HG02763 (cell line): ENCODE measurements around the gene C3orf80.
A peak's percentile ranks its signal among the peaks of the same experiment; 100 is the strongest.
"Not testable (repeated sequence)": the region's sequence is repeated elsewhere in the genome, so short reads cannot be mapped to it uniquely, and the experiment has no call there.

ENCODE experiments used
- ATAC-seq: cut with Tn5 transposase; IDR thresholded peaks from one replicate; pipeline ENCODE4 v1.9.1; 2021; ENCODE audit warnings: mild to moderate bottlenecking, moderate library complexity; ENCODE audit not compliant: unreplicated experiment

Gene C3orf80

DNA sequence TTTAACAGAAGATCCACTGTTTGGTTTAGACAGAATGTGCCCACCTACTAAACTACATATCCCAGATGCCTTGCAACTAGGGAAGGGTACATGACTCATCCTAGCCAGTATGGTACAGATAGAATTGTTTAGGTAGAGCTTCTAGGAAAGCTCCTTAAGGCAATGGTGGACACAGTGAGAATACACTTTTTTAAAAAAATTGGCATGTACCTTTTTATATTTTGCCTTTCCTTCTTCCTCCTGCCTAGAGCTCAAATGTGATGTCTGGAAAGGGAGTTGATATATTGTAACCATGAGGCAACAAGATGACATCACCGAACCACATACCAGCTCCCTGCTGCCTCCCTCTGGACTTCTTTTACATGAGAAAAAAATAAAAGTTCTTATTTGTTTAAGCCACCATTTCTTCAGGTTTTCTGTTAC lies 14.4 kb upstream of the C3orf80 start:
- no peak for ATAC-seq

DNA sequence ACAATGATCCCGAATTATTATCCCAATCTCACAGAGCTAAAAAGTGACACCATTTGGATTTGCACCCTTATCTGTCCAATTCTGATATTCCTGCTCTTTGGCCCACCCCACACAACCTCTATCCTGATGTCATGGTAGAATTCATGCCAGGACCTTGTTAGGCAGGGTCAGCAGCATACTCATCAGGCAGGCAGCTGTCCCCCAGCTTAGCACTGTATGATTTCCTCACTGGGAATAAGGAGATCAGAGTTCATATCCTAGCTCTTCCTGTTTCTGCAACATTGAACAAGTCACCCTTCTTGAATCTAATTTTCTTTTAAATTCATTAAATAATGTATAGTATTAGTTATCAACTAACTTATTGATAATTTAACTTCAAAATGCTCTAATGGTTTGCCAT lies 12.0 kb upstream of the C3orf80 start:
- ATAC-seq, result no peak

DNA sequence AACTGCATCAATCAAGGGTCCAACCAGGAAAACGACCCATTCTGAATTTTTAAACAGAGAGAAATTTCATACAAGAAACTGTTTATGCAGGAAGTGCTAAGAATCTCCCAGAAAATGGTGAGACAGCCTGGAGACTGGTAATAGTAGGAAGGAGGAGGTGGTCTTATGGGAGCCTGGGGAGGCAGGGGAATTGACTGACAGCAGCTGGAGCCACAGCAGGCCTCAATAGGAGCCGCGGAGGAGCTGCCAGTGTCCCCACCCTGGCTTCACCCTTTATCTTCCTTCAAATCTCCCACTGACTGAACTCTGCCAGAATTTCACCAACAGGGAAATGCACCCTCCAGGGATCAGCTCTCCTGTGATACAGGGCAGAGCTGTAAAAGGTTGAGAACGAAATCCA lies 7.5 kb upstream of the C3orf80 start:
- no peak for ATAC-seq

DNA sequence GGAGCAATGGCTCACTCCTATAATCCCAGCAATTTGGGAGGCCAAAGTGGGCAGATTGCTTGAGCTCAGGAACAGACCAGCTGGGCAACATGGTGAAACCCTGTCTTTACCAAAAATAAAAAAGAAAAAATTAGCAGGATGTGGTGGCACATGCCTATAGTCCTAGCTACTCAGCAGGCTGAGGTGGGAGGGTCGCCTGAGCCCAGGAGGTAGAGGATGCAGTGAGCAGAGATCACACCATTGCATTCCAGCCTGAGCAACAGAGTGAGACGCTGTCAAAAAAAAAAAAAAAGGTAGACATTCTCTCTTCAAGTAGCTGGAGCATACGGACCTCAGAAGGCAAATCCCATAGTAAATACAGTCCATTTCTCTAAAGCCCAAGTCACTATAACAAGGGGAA lies 7.1 kb upstream of the C3orf80 start:
- no peak for ATAC-seq

DNA sequence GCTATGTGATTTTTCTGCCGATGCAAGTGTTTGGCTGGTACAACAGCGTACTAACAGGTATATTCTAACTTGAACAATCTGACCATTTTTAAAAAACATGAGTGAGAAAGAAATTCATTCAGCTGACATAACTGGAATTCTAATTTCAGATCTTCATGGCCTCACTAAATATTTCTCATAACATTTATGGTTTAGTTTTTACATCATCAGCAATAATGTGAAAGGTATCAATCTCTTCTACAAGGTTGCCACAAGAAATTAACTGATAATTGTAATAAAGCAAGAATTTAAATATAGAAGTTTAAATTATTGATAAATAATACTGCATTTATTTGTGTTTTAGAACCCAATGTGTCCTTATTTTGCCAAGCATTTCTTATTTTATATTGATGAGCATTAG lies 5.2 kb upstream of the C3orf80 start:
- ATAC-seq, result no peak

DNA sequence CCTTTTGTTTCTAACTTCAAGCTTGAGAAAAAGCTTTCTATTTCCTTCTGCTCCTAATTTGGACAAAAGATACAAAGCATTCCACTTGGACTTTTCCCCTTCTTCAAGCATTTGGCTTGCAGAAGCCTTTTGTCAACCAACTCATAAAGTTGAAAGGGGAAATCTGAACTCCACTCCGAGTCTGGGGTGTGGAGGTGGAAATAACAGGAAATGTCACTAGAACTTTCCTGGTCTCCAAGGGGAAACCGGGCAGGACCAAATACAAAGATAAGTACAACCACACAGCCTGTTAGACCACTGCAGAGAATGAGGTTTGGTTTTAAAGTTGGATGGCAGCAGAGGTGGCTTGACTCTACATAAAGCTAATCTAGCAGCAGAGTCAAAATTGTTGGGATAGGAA lies 4.2 kb upstream of the C3orf80 start:
- no peak for ATAC-seq

DNA sequence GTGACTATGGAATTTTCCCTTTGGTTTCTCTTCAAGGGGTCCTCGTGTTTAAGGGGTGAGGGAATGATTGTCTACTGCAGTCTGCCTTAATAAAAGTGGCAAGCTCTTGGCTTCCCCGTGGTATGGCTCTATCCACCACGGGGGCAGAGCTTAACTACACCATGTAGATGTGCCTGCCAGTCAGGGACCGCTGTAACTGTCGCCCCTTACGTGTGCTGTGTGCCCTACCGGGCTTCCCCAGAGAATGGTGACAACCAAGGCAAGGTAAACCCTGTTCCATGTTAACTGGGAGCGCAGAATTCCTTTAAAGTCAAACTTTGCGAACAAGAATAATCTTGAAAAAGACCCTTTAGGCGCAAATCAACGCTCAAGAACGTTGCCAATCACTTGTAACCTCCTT lies 966 bp upstream of the C3orf80 start:
- ATAC-seq, result no peak

DNA sequence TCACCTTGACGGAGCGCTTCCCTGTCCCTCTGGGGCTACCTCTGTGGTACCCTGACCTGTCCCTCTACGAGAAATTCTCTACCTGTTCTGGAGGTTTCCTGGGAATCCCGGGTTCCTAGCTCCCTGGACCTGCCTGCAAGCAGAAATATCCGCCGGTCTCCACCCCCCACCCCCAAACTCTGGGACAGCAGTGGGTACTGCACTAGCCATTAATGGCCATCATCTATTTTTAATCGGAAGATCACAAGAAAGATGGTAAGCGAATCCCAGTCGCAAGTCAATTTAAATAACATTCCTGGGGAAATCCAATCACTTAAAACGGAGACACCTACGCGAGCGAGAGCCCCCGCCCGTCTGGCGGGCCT lies 429 bp upstream of the C3orf80 start:
- ATAC-seq, result no peak

DNA sequence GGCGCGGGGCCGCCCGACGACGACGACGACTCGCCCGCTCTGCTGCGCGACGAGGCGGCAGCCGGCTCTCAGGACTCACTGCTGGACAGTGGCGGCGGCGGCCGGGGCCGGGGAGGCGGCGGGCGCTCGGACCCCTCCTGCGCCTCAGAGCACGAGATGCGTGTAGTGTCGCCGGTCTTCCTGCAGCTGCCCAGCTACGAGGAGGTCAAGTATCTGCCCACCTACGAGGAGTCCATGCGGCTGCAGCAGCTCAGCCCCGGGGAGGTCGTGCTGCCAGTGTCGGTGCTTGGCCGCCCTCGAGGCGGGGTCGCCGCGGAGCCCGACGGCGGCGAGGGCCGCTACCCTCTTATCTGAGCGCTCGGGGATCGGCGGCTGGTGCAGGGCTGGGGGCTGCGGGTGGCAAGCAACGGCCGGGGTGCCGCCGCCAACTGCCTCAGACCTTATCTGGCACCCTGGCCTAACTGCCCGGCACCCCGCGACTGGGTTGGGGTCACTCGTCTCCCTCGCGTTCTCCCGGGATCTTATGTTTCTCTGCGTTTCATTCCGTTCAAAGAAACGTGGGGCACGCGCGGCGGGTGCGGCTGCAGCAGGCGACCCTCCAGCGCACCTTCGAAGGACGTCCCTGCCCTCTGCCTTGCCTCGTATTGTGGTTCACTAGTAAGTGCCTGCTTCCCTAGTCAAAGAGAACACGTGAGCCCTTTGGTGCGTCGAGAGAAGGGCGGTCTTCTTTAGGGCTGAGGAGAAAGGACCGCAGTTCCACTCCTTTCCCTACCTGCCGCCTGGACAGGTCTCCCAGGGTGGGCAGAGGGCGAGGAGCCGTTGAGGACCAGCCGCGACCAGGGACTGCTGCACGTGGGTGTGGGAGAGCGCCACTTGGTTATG lies 1.0 kb downstream of the C3orf80 start:
- peak; percentile 28 for ATAC-seq

DNA sequence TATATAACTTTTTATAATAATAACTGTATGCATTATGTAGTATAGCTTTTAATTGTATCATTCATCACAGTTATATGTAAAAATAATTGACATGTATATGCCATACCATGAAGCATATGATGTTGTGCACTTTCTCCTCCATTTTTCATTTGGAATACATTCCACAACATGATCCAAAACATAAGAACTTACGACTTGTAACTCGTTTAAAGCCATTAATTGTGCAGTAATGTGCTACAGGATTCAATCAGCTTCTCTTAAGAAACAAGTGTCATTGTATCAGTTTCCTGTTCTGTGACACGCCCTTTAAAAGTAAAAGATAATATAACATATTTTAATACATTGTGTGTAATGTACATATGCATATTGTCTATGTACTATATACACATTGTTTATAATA lies 2.2 kb downstream of the C3orf80 start:
- no peak for ATAC-seq

DNA sequence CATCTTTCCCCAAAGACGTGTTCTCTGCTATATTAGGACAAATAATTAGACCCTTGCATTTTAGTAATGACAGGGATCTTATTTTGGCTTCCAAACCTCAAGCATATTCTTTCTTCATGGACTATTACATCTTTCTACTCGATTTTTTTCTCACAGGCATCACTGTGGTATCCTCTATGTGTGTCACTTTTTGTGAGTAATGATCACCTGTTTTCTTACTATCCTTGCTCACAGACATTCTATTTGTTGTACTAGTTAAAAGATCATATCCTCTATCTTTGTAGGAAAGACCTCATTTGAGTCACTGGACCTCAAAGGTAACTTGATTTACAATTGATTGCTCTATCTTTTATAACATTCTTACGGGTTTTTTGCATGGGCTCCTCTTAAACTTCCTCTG lies 6.8 kb downstream of the C3orf80 start:
- no peak for ATAC-seq

DNA sequence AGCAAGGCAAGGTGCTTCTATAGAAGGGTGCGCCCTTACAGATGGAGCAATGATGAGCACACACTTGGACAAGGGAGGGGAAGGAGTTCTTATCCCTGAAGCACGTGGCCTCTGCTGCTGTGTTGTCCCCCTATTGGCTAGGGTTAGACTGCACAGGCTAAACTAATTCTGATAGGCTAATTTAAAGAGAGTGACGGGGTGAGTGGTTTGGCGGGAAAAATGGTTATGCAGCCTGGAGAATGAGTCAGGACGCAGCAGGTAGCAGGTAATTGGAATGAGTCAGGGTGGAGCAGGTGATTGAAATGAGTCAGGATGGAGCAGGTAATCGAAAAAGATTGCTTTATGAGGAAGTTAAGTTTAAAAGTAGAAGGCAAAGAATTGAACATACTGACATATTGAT lies 15.5 kb downstream of the C3orf80 start:
- not testable (repeated sequence) for ATAC-seq

DNA sequence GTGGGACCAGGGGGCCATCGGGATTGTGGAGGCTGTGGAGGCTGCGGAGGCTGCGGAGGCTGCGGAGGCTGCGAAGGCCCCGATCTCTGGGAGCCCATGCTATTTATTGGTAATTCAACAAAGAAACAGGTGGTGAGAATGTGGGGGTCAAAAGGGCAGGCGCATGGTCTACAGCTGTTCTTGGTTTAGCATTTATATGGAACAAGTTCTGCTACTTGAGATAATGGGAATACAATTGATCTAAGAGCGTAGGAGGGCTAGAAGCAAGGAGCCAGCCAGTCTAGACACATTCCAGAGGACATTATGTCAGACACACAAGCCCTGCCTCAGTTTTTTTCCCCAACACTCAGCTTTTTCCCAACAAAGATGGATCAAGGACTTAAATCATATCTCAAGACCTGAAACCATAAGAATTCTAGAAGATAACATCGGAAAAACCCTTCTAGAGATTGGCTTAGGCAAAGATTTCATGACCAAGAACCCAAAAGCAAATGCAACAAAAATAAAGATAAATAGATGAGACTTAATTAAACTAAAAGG lies 20.1 kb downstream of the C3orf80 start:
- ATAC-seq, result no peak

DNA sequence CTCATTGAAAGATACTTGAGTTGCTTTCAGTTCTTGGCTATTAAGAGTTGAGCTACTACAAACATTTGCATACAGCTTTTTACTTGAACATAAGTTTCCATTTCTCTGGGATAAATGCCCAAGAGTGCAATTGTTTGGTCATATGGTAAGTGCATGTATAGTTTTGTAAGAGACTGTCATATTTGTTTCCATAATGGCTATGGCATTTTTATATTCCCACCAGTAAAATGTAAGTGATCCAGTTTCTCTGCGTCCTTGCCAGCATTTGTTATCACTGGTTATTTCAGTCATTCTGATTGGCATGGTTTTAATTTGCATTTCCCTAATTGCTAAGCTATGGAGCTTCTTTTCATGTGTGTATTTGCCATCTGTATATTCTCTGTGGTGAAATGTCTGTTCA lies 22.5 kb downstream of the C3orf80 start:
- ATAC-seq, result no peak

DNA sequence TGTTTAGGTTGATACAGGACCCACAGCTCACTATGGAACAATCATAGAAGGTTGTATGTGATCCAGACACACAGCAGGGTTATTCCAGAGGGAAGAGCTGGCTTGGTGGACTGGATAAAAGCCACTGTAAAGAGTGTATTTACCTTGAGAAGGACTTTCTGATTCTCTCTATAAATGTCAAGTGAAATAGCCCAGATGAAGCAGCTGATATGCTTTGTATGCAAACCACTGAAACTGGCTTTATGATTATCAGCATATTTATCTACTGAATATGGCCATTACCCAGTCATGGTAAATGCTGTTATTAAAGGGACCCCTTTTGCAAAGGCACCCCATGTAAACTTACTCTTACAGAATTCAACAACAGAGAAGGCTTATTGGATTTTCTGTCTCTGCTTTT lies 28.1 kb downstream of the C3orf80 start:
- ATAC-seq, result no peak

DNA sequence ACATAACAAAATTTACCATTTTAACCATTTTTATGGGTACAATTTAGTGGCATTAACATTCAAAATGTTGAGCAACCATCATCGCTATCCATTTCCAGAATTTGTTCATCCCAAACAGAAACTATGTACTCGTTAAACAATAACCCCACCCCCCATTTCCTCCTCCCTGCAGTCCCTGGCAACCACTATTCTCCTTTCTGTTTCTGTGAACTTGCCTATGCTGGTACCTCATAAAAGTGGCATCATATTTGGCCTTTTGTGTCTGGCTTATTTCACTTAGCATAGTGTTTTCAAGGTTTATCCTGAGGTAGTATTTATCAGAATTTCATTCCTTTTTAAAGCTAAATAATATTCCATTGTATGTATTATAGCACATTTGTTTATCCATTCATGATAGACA lies 32.4 kb downstream of the C3orf80 start:
- ATAC-seq, result no peak

DNA sequence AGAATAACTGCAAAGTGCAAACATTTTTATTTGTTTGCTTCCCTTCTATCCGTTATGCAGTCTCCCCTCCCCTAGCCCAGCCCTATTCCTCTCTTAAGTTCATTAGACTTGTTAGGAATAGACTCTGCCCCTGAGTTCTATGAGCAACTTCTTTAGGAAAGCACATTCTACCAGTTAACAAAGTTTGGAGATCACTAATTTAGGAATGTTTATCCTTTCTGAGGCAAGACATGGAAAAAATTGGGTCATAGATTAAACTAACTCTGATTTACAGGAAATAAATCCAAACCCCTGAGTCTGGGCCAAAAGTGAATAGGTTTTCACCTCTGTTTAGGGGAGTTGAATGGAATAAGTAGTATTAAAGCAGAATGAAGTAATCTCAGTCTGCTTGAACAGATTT lies 34.4 kb downstream of the C3orf80 start:
- no peak for ATAC-seq

DNA sequence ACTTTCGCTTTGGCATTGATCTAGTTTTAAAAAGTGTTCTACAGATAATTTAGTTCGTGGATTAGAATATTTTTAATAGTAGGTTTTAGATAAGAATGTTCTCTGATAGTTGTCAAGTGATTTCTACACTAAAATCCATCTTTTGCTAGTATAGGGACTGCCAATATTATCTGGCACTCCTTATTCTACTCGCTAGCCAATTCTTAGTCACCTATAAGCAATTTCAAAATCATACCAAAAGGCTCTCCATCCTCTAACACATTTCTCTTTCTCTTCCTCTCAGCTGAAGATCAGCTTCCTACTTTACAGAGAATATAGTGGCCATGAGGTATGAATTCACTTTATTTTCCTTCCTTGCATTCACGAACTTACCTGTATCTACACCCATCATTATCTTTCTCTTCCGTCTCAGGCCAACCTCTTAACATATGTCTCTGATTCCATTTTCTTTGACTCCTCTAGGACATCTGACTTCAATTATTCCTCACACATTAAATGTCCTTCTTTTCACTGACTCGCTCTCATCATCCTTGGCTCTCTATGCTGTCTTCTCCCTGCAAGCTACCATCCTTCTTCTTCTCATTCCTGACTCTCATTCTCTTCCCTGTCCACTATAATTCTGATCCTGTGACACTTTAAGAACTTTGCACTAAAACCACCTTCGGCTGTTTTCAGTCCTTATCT lies 35.5 kb downstream of the C3orf80 start:
- no peak for ATAC-seq

DNA sequence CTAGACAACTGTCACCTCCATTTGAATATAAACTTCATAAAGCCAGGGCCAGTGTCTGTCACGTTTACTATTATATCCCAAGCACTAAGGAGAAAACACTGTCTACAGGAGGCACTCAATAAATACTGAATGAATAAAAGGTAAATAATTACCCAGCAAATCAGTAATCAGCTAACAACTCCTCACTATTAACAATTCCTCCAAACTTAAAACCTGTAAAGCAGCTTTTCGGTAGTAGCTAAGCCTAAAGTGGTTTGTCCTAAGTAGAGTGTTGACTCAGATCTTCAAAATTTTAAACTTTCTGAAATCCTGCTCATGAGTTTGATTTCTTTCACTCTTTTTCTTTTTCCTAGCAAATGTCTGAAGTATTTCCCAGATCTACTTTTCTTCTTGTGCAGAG lies 39.9 kb downstream of the C3orf80 start:
- no peak for ATAC-seq
